Liver (tissue), 9 donors: ENCODE measurements around the gene ECD. TPM values are rescaled to one million over a fixed set of nuclear protein-coding genes. Genes with fewer than 3 reads are reported as not detected.

Experiments used
- DNase-seq: peaks from one replicate; pipeline ENCODE4 v3.0.0-alpha.2; 2017; ENCODE audit warnings: low spot score
- H3K27ac ChIP-seq, 2 donors: one replicate each; pipeline ENCODE4 v1.7.0; 2013; ENCODE audit warnings: inconsistent platforms in 2 of 2, low read length in 2 of 2, control low read depth in 1 of 2, low read depth in 1 of 2, mild to moderate bottlenecking in 1 of 2
- H3K27me3 ChIP-seq, 4 donors: one replicate each; pipeline versions ENCODE4 v1.6.1 to v1.7.0; 2013; ENCODE audit warnings: low read length in 3 of 4, inconsistent platforms in 1 of 4, mild to moderate bottlenecking in 1 of 4, moderate library complexity in 1 of 4; ENCODE audit not compliant: control insufficient read depth in 4 of 4, insufficient read depth in 4 of 4
- H3K36me3 ChIP-seq, 4 donors: one replicate each; pipeline versions ENCODE4 v1.6.1 to v1.7.0; 2013; ENCODE audit warnings: low read length in 3 of 4, mild to moderate bottlenecking in 3 of 4, low read depth in 1 of 4, moderate library complexity in 1 of 4; ENCODE audit not compliant: control insufficient read depth in 4 of 4, insufficient read depth in 3 of 4
- H3K4me1 ChIP-seq, 4 donors: one replicate each; pipeline versions ENCODE4 v1.6.1 to v1.7.0; 2013; ENCODE audit warnings: low read length in 3 of 4, mild to moderate bottlenecking in 3 of 4, moderate library complexity in 1 of 4; ENCODE audit not compliant: control insufficient read depth in 4 of 4, insufficient read depth in 4 of 4
- H3K4me3 ChIP-seq, 3 donors: one replicate each; pipeline versions ENCODE4 v1.6.1 to v1.7.0; 2013; ENCODE audit warnings: low read length in 3 of 3, control low read depth in 1 of 3, low read depth in 1 of 3, mild to moderate bottlenecking in 1 of 3
- H3K9ac ChIP-seq, 2 donors: one replicate each; pipeline ENCODE4 v1.7.0; 2013; ENCODE audit warnings: low read length in 2 of 2, mild to moderate bottlenecking in 2 of 2, moderate library complexity in 2 of 2, control low read depth in 1 of 2, low read depth in 1 of 2
- H3K9me3 ChIP-seq, 4 donors: one replicate each; pipeline versions ENCODE4 v1.6.1 to v1.7.0; 2013; ENCODE audit warnings: low read length in 3 of 4; ENCODE audit not compliant: control insufficient read depth in 4 of 4
- FOXA2 ChIP-seq: IDR thresholded peaks from 2 replicates; pipeline ENCODE4 v1.6.1; 2016; ENCODE audit warnings: antibody characterized with exemption
- HNF4A ChIP-seq, 2 donors: conservative IDR thresholded peaks; 2 replicates each; pipeline ENCODE4 v1.6.1; 2016; ENCODE audit warnings: antibody characterized with exemption in 2 of 2, mild to moderate bottlenecking in 2 of 2
- JUND ChIP-seq, 2 donors: IDR thresholded peaks; 2 replicates each; pipeline ENCODE4 v1.6.1; 2016; ENCODE audit warnings: antibody characterized with exemption in 2 of 2
- NR2F2 ChIP-seq: IDR thresholded peaks from 2 replicates; pipeline ENCODE4 v1.6.1; 2016; ENCODE audit warnings: antibody characterized with exemption
- RXRA ChIP-seq, 2 donors: IDR thresholded peaks; 2 replicates each; pipeline ENCODE4 v1.6.1; 2017 to 2018; ENCODE audit warnings: antibody characterized with exemption in 2 of 2, mild to moderate bottlenecking in 1 of 2
- SP1 ChIP-seq: IDR thresholded peaks from 2 replicates; pipeline ENCODE4 v1.6.1; 2018; ENCODE audit warnings: antibody characterized with exemption, mild to moderate bottlenecking
- TAF1 ChIP-seq: conservative IDR thresholded peaks from 2 replicates; pipeline ENCODE4 v1.6.1; 2016; ENCODE audit warnings: antibody characterized with exemption, mild to moderate bottlenecking
- YY1 ChIP-seq: IDR thresholded peaks from 2 replicates; pipeline ENCODE4 v1.6.1; 2016; ENCODE audit warnings: antibody characterized with exemption, mild to moderate bottlenecking
- WGBS: extraction: QIAGEN DNeasy Blood & Tissue Kit; methylation state at CpG from one replicate; pipeline ENCODE4 v1.1.7; 2013; 5-methylcytosine and 5-hydroxymethylcytosine counted together
- polyA plus RNA-seq, 2 donors: library from polyadenylated mRNA; stranded (reverse) in 1 of 2; unstranded in 1 of 2; fragments of 200-250 nt in 1 of 2; fragments of >200 nt in 1 of 2; fragmentation: Nextera tagmentation in 1 of 2; extraction: Ambion mirVana in 1 of 2; gene quantifications; one replicate each; pipeline versions ENCODE4 v1.2.1 to v1.2.3, GENCODE V29; 2013 to 2015
- total RNA-seq, 2 donors: library from RNA; depleted of rRNA; stranded (reverse); fragments of >200 nt; gene quantifications; one replicate each; pipeline ENCODE4 v1.2.3, GENCODE V29; 2014
- TF ChIP-seq, protein P1 (sequence below): IDR thresholded peaks from 2 replicates; pipeline ENCODE4 v1.6.1; 2016; ENCODE audit warnings: antibody characterized with exemption, mild to moderate bottlenecking
- TF ChIP-seq, protein P2 (sequence below): fragments of 150-350 bp; IDR thresholded peaks from 2 replicates; pipeline ENCODE4 v1.5.1; 2017; ENCODE audit warnings: improper control_type of control experiment, low read depth, low read length; ENCODE audit not compliant: missing input control
- donor health status: healthy.
- donor health status: healthy.
- donor health status: healthy.
- donor health status: healthy.
- donor health status: healthy.

The ECD gene
- total and polyA plus RNA-seq, 4 donors = 7.1 to 16.2 (median 12.0) TPM

DNA sequence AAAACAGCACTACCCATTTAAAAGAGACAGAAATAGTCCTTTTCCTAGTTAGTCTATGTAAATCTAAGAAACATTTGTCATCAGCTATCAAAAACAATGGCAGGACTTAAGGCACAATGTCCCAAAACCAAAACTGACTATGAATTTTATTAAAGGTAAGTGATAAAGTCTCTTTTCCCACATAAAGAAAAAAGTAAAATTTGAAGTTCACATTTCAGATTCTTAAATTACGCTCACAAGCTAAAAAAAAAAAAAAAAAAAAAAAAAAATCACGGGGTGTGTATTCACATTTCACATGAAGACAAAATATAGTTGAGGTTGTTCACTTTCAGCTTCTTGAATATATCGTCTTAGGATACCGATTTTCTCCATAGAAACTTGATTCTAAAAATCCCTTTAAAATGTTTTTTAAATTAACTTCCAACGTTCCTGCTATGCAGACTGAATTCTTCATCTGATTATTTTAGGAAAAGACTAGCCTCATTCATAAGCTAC is 72.8 kb downstream of the ECD start:
- Histone ChIP-seq H3K36me3 (peaks cover 0 to 2% (median 0%) of the 10 kb centered on the region in 4 donors), H3K9me3 (no peaks in the 10 kb centered on the region), H3K27ac (peak overlapping the region; percentile 98 to 100), H3K4me3 (peak overlapping the region; percentile 81 to 94 (median 82)), H3K9ac (peak overlapping the region; percentile 97 to 98), H3K27me3 (no peaks in the 10 kb centered on the region), H3K4me1 (peaks cover 0 to 15% (median 4%) of the 10 kb centered on the region in 4 donors)
- 3% methylated on average over 5 of the region's 5 CpGs for WGBS
- TF ChIP-seq SP1 = no peak
- no peak for DNase-seq

DNA sequence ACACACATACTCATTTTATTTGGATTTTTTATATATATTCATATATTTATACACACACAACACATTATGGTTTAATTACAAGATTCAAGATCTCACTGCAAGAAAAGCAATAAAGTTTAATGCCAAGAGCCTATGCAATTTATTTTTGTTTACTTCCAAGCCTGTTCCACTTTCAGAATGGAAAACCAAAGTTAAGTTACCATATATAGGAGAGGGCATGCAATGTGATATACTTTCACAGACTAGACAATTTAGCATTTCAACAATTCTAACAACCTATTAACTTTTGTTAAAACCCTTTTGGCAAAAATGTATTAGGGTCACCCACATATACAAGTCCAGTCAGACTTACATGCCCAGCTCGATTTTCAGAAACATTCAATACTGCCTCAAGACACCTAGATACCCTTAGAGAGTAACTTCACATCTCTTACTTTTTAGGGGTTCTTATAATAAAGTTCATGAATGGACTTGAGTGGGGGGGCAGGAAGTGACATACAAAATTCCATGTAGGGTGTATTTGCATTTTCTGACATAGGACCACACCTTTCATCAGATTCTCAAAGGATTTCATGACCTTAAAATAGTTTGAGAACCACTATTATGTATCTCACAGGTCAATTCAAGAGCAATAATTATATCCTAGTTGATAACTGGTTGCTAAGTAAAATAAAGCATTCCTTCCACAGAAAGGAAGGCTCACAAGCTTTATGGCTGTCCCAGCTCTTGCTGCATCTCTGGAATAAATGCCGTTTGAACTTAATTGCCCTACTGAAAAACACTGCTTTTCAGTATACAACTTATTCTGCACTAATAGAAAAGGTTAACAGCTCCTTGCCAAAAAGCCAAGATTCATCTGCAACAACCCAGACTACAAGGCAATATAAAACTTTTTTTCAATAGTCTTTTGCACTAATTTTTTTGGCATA is 73.6 kb downstream of the ECD start:
- Histone ChIP-seq H3K9ac (peak overlapping the region; percentile 12 to 97), H3K4me3 (peak overlapping the region; percentile 24 to 82 (median 81)), H3K36me3 (peaks cover 0 to under 1% (median 0%) of the 10 kb centered on the region in 4 donors), H3K4me1 (peaks cover 0 to 15% (median 5%) of the 10 kb centered on the region in 4 donors), H3K9me3 (no peaks in the 10 kb centered on the region), H3K27me3 (no peaks in the 10 kb centered on the region), H3K27ac (peak overlapping the region; percentile 98 to 100)
- TF ChIP-seq JUND (IDR thresholded peaks at IDR 0.05) = no peak
- TF ChIP-seq, protein P1, sequence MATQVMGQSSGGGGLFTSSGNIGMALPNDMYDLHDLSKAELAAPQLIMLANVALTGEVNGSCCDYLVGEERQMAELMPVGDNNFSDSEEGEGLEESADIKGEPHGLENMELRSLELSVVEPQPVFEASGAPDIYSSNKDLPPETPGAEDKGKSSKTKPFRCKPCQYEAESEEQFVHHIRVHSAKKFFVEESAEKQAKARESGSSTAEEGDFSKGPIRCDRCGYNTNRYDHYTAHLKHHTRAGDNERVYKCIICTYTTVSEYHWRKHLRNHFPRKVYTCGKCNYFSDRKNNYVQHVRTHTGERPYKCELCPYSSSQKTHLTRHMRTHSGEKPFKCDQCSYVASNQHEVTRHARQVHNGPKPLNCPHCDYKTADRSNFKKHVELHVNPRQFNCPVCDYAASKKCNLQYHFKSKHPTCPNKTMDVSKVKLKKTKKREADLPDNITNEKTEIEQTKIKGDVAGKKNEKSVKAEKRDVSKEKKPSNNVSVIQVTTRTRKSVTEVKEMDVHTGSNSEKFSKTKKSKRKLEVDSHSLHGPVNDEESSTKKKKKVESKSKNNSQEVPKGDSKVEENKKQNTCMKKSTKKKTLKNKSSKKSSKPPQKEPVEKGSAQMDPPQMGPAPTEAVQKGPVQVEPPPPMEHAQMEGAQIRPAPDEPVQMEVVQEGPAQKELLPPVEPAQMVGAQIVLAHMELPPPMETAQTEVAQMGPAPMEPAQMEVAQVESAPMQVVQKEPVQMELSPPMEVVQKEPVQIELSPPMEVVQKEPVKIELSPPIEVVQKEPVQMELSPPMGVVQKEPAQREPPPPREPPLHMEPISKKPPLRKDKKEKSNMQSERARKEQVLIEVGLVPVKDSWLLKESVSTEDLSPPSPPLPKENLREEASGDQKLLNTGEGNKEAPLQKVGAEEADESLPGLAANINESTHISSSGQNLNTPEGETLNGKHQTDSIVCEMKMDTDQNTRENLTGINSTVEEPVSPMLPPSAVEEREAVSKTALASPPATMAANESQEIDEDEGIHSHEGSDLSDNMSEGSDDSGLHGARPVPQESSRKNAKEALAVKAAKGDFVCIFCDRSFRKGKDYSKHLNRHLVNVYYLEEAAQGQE = peak; percentile 11
- 25% methylated on average over 2 of the region's 2 CpGs for WGBS
- DNase-seq = no peak

DNA sequence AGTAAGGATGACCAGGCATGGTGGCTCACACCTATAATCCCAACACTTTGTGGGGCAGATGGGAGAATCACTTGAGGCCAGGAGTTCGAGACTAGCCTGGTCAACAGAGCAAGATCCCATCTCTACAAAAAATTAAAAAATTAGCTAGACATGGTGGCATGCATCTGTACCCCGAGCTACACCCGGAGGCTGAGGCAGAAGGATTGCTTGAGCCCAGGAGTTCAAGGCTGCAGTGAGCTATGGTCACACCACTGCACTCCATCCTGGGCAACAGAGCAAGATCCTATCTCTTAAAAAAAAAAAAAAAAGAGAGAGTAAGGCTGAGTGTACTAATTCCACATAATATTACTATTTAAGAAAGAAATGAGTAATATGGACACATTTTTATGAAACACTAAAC is 75.0 kb downstream of the ECD start:
- H3K9me3 ChIP-seq = no peaks in the 10 kb centered on the region
- WGBS = 96% methylated on average over 3 of the region's 3 CpGs
- H3K36me3 ChIP-seq = no peaks in the 10 kb centered on the region
- no peak overlapping the region for H3K4me3 ChIP-seq
- peaks cover 0 to 15% (median 4%) of the 10 kb centered on the region in 4 donors for H3K4me1 ChIP-seq
- TF ChIP-seq HNF4A (conservative IDR thresholded peaks at IDR 0.05) (no peak), FOXA2 (no peak), SP1 (no peak), NR2F2 (no peak), TAF1 (no peak), RXRA (IDR thresholded peaks at IDR 0.05) (no peak), YY1 (no peak)
- TF ChIP-seq, protein P2, sequence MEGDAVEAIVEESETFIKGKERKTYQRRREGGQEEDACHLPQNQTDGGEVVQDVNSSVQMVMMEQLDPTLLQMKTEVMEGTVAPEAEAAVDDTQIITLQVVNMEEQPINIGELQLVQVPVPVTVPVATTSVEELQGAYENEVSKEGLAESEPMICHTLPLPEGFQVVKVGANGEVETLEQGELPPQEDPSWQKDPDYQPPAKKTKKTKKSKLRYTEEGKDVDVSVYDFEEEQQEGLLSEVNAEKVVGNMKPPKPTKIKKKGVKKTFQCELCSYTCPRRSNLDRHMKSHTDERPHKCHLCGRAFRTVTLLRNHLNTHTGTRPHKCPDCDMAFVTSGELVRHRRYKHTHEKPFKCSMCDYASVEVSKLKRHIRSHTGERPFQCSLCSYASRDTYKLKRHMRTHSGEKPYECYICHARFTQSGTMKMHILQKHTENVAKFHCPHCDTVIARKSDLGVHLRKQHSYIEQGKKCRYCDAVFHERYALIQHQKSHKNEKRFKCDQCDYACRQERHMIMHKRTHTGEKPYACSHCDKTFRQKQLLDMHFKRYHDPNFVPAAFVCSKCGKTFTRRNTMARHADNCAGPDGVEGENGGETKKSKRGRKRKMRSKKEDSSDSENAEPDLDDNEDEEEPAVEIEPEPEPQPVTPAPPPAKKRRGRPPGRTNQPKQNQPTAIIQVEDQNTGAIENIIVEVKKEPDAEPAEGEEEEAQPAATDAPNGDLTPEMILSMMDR = no peak
- H3K27me3 ChIP-seq = no peaks in the 10 kb centered on the region
- no peak for DNase-seq
- no peak overlapping the region for H3K9ac ChIP-seq
- H3K27ac ChIP-seq = no peak overlapping the region
